ENCODE results near the gene NHS. TPM values are rescaled to one million over a fixed set of nuclear protein-coding genes. Genes with fewer than 3 reads are reported as not detected.

Gene NHS
- 3.2 TPM for polyA plus RNA-seq (2013, experiment 1 of 2; ENCODE audit: insufficient read length)
- 5.6 TPM for polyA plus RNA-seq (2013, experiment 2 of 2; ENCODE audit: insufficient read length)

DNA sequence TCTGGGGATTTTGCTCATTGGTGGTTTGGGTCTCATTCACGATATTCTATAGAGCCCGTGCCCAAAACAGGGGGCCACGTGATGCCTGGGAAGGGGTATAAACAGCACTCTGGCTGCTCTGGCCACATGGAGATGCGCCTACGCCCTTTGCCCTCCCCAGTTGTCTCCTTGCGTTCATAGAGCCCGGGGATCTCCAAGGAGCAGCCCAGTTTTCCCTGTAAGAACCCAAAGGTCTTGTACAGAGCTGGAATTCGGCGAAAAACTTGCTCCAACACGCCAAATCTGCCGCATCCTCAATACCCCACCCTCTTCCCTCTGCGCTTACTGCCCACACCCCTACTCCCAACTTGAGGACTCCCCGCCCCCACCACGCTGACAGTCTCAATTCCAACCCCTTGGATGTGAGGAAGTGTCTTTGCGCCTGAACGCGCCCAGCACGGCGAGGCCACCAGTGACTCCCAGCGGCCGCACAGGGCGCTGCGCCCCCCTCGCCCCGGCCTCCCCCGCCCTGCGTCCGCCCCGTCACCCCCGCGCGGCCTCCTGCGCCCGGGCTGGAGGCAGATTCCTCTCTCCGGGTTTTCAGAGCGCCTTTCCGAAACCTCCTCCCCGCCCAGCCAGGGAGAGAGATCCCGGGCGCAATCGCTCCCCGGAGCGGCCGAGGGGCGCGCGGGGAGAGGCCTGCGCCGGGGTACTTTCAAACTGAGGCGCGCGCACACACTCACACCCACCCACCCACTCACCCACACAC lies at the start of gene NHS:
Gene NHS, plus strand, starts transcription at position 582 of the 748 bp plus-strand sequence. CDS start 558 bp downstream, outside the sequence.
- peak; percentile 83 for DNase-seq

DNA sequence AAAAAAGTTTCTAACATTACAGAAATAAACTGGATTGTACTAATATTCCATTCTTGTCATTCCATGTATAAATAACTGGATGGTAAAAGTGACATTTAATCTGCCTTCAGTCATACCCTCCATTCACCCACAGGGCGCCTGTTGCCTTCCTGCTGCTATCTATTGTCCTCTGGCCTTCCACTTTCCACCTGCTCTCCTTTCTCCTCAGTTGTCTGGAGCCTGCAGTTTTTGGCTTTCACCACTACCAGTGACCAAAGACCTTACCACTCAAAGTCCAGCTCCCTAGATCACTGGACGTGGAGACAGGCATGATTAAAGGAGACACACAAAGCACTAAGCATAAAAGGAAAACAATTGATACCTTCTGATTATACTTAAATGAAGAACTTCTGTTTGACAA lies 46.2 kb upstream of the NHS start:
- DNase-seq, result no peak

DNA sequence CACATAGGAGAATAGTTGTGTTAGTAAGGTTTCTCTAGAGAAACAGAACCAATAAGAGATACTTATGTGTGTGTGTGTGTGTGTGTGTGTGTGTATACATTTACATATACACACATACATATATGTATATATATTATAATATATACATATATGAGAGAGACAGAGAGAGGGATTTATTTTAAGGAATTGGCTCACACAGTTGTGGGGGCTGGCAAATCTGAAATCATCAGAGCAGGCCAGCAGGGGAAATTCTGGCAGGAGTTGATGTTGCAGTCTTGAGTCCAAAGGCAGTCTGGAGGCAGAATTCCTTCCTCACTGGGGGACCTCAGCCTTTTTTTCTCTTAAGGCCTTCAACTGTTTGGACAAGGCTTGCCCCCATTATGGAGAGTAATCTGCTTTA lies 38.6 kb upstream of the NHS start:
- DNase-seq, result no peak

GRCh38 chrX:17355976-17356375 lies 19.0 kb upstream of the NHS start:
- no peak for DNase-seq

DNA sequence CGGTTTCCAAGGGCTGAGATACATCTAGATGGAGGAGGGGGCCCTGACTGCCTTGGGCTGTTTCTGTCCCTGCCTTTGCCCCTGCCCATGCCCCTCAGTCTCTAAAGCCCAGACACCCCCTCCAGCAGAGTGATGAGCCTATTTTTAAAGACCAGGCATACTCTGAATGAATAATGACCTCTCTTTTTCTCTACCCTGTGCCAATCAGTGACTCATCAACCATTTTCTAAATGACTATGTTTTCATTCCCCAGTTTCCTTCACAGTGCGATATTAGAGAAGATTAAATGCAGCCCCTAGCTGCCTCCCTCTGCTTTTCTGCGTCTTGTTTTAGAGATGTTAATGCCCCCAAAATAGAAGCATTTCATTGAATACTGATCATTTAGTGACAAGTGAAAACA lies 15.5 kb upstream of the NHS start:
- peak; percentile 49 for DNase-seq

DNA sequence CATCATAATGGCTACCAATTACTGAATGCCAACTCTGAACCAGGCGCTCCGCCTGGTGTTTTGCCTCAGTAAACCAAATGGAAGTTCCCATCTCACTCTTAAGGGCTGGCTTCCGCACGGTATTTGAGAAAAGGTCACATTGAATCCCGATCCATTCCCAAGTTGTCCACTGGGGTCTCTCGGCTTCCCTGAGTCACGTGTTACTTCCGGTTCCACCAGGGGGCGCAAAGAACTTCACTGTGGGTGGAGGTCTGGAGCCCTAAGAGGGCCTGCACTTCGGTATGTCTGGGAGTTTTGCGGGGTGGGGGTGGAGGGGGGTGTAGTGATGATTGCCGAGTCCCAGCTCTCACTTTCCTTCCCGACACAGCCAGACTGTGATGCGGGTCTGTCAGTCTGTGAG lies 13.4 kb upstream of the NHS start:
- no peak for DNase-seq

DNA sequence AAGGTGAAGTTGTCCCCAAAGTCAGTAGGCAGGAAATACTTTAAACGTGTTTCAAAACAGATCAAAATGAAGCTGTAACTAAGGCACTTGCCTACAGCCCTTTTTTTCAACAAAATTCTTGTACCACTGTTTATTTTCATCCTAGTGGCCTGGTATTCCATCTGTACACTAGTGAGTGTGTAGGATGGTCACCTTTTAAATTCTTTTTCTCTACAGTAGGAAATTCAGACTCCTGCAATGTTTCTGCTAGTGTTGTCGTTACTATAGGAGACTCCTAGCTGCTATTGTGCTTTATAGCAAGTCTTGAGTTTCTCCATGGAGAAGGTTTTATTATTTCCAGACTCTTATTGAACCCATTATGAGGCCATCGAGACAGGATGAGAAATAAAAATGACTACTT lies 7.0 kb upstream of the NHS start:
- DNase-seq, result no peak

GRCh38 chrX:17369309-17369708 lies 5.7 kb upstream of the NHS start:
- DNase-seq, result no peak

DNA sequence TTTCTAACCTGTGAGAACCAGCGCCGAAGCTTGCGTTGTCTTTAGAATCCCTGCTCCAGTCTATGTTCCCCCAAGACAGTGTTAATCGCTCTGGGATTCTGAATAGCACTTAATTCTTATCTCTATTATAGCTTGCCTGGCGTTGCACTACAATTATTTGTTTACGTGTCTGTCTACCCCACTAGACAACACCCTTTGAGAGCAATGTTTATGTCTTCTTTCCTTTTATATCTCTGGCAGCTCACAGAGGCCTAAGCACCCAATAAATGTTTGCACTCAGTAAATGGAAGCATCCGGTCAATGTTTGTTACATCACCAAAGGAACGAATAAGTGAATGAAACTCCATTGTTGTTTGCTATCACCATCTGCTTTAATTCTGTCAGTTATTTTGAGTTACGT lies 4.8 kb upstream of the NHS start:
- no peak for DNase-seq

- no peak for DNase-seq
Measured at GRCh38 chrX:17372052-17372451, 2.9 kb upstream of the NHS start.

DNA sequence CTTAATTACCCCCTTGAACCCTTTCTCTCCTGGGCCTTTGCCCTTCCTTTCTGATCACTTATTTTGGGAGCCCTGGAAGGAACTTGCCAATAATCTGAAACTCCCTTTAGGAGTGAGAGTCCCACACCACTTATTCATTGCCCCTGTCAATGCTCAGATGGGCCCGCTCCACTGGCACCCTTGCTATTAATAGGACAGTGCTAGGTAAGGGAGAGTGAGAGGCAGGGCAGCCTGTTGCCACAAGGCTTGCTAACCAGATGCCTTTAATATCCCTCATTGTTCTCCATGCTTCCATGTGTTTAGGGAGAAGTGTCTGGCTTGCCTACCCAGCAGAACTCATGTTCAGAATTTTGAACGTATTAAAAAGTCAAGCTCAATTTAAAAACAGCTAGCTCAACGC lies 1.7 kb upstream of the NHS start:
- no peak for DNase-seq

GRCh38 chrX:17375367-17375636 lies 302 bp downstream of the NHS start:
- DNase-seq, result no peak

GRCh38 chrX:17375637-17376430 lies 834 bp downstream of the NHS start:
- no peak for DNase-seq

DNA sequence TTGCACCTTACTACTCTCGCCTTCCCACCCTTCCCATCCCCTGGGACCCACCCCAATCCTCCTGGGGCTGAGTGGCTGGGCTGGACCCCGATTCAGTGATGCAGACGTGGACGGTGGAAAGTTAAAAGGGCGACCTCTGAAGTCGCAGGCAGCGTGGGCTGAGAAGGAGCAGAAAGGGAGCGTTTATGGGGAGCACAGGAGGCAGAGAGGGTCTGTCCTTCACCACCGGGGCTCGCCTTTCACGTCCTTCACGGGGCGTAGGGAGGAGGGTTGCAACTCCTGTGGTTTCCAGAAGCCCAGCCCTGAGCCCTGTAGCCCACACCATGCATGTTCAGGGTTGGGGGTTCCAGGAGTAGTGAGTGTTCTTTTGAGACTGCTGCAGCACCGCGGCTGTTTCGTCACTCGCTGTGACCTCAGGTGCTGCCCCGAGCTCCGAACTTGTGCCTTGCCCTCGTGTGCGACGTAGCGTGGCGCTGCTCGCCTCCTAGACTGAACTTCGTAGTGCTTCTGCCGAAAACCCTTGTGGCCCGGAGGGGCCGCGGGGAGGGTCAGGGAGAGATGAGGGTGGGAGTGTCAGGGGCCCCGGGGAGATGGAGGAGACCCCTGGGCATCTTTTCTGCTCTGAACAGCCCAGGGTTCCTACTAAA lies 1.6 kb downstream of the NHS start:
- no peak for DNase-seq

GRCh38 chrX:17377091-17377717 lies 2.2 kb downstream of the NHS start:
- DNase-seq, result no peak

- DNase-seq, result no peak
Measured at GRCh38 chrX:17377795-17378194, 2.8 kb downstream of the NHS start.

DNA sequence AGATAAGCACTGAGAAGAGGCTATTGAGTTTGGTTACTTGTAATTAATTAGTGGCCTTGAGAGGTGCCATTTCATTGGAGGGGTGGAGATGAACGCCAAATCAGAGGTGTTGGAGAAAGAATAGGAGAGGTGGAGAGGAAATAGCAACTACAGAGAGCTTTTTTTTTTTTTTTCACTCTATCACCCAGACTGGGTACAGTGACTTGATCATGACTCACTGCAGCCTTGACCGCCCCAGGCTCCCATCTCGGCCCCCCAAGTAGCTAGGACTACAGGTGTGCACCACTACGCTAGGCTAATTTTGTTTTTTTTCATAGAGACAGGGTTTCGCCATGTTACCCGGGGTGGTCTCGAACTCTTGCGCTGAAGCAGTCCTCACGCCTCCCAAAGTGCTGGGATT lies 5.2 kb downstream of the NHS start:
- DNase-seq, result no peak

DNA sequence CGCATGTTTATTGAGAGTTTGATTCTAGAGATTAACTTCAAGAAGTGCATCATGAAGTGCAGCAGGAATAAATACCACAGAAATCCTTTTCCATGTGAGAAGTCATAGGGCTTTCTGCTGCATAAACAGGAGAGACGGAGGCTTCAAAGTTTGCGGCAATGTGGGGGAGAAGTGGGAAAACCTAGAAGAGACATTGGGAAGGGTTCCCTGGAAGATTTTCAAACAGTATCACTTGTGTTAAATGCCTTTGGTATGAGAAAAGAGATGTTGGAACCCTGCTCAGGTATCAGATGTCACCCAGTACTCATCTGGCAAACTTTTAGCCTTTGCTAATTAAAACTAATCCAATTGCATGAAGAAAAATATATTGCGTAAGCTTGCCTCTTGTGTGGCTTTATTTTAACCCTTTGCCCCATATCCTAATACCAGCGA lies 15.4 kb downstream of the NHS start:
- no peak for DNase-seq

GRCh38 chrX:17395154-17395553 lies 20.2 kb downstream of the NHS start:
- DNase-seq, result peak; percentile 24

GRCh38 chrX:17397074-17397473 lies 22.1 kb downstream of the NHS start:
- DNase-seq, result peak; percentile 80

DNA sequence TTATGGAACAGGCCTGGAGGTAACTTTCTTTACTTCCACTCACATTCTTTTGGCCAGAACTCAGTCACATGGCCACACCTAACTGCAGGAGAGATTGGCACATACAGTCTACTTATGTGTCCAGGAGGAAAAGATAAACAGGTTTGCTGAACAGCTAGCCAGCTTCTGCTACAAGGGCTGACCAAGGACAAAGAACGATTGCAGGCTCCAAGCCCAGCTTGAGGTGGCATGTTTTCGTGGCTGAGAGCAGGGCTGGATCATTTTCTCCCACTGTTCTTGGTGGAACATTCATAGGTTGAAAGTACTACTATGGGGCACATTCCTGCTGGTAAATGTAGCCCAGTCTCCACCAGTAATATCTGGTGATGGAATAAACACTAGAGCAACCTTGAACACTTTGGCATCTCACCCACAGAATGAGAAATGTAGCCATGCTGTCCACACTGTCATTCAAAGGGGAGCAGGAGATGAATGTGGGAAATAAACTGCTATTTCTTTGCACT lies 28.2 kb downstream of the NHS start:
- no peak for DNase-seq

- DNase-seq, result no peak
Measured at GRCh38 chrX:17403972-17404371, 29.0 kb downstream of the NHS start.
